NT2/D1 (cell line): ENCODE data around the gene FBLN2.
"Not testable (repeated sequence)": the region's sequence is repeated elsewhere in the genome, so short reads cannot be mapped to it uniquely, and the experiment has no call there.

ENCODE experiments used
- DNase-seq: peaks from one replicate; pipeline ENCODE4 v3.0.0-alpha.2; 2011; ENCODE audit warnings: low read depth, low spot score
- H3K27me3 ChIP-seq: 2 replicates; pipeline ENCODE4 v1.6.0; 2011; ENCODE audit warnings: mild to moderate bottlenecking; ENCODE audit not compliant: insufficient read length, insufficient read depth
- H3K36me3 ChIP-seq: 2 replicates; pipeline ENCODE4 v1.6.1; 2011; ENCODE audit warnings: mild to moderate bottlenecking, low read length, mixed read lengths; ENCODE audit not compliant: insufficient read depth, insufficient read length
- H3K4me1 ChIP-seq: 2 replicates; pipeline ENCODE4 v1.5.1; 2011; ENCODE audit not compliant: insufficient read depth, insufficient read length
- H3K4me3 ChIP-seq: 2 replicates; pipeline ENCODE4 v1.5.1; 2011; ENCODE audit warnings: low read depth; ENCODE audit not compliant: insufficient read length
- H3K9ac ChIP-seq: 2 replicates; pipeline ENCODE4 v1.6.0; 2011; ENCODE audit warnings: low read depth; ENCODE audit not compliant: insufficient read length
- H3K9me3 ChIP-seq: 2 replicates; pipeline ENCODE4 v1.5.1; 2011; ENCODE audit warnings: mild to moderate bottlenecking, low read length; ENCODE audit not compliant: insufficient read depth
- SUZ12 ChIP-seq: IDR thresholded peaks from 2 replicates; pipeline ENCODE4 v1.6.1; 2011; ENCODE audit not compliant: insufficient read length, insufficient read depth; ENCODE audit errors: extremely low read depth
- YY1 ChIP-seq: IDR thresholded peaks from 2 replicates; pipeline ENCODE4 v1.6.1; 2011; ENCODE audit not compliant: insufficient read length, insufficient read depth
- ZNF274 ChIP-seq: IDR thresholded peaks from 2 replicates; pipeline ENCODE4 v1.6.1; 2011; ENCODE audit warnings: mild to moderate bottlenecking, low read depth, low read length

The FBLN2 gene

DNA sequence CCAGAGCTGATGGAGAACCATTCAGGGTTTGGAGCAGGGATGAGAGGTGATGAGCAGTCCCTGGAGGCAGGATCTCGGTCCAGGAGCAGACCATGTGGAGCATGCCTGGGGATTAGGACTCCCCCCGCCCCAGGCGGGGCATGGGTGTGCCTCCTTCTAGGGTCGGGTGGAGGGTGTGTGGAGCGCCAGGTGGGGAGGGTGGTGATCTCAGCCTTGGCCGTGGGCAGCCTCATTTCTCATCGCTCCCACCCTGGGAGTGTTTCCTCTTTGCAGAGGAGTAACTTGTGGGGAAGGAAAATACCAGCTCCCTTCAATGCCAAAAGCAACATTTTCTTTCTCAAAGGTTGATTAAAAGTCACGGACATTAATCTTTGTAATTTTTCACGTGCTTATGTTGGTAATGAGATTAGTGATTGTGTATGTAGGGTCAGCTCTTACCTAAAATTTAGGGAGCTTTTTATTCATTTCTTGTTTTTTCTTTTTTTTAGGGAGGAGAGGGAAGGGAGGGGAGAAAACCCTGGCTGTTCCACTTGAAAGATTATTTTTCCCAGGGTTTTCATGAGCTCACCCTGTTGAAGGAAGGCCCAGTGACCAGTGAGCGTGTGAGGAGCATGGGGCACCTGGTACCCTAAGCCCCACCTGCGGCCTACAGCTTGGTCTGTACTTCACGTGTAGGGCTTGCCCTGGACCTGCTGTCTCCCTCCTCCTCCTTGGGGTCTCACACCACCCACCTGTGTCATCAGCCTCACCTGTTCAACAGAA is 11.0 kb downstream of the FBLN2 start:
- Histone ChIP-seq H3K9ac (no peak overlapping the region), H3K27me3 (no peaks in the 10 kb centered on the region), H3K9me3 (no peaks in the 10 kb centered on the region), H3K4me3 (no peak overlapping the region), H3K36me3 (peaks cover 4% of the 10 kb centered on the region), H3K4me1 (peaks cover 10% of the 10 kb centered on the region)
- no peak for DNase-seq
- TF ChIP-seq SUZ12, result no peak
- no peak for TF ChIP-seq YY1
- TF ChIP-seq ZNF274, result no peak

DNA sequence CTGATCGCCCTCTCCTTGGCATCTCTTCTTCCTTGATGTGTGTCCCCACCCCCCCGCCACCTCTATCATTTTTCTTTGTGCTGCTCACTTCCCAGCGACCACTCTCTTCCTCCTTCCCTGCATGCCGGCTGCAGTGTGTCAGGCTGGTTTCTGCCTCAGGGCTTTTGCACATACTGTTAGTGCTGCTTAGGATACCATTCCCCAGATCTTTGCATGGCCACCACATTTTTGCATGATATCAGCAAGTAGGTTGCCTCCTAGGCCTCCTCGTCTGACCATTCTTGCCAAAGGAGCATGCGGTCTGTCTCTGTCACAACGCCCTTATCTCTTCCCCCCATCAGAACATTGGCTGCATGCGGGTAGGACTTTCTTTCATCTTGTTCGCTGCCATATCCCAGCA is 12.5 kb downstream of the FBLN2 start:
- H3K9me3 ChIP-seq, result no peaks in the 10 kb centered on the region
- TF ChIP-seq SUZ12 (no peak), YY1 (no peak), ZNF274 (no peak)
- H3K4me3 ChIP-seq, result no peak overlapping the region
- no peaks in the 10 kb centered on the region for H3K27me3 ChIP-seq
- H3K4me1 ChIP-seq, result peaks cover 13% of the 10 kb centered on the region
- no peak for DNase-seq
- peaks cover 7% of the 10 kb centered on the region for H3K36me3 ChIP-seq
- H3K9ac ChIP-seq, result no peak overlapping the region

DNA sequence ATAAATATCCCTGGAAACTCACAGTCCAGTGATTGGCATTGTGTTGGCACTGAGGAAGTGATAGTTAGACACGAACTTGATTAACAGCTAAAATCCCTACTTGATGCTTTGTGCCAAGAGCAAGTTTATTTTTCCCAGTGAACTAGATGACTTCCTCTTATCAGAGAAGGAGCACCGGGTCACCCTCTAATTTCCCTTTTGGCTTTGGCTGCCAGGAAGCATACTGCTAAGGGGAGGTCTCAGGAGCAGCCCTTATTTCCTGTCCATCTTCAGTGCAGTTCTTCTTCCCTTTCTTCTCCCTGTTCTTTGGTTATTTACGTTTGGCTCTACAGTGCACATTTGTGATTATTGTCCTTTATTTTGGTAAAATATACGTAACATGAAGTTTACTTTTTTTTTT is 13.0 kb downstream of the FBLN2 start:
- Histone ChIP-seq H3K9ac (no peak overlapping the region), H3K9me3 (no peaks in the 10 kb centered on the region), H3K4me3 (no peak overlapping the region), H3K4me1 (peaks cover 8% of the 10 kb centered on the region), H3K36me3 (peaks cover 7% of the 10 kb centered on the region), H3K27me3 (no peaks in the 10 kb centered on the region)
- TF ChIP-seq SUZ12, result no peak
- no peak for TF ChIP-seq YY1
- TF ChIP-seq ZNF274, result no peak
- no peak for DNase-seq

DNA sequence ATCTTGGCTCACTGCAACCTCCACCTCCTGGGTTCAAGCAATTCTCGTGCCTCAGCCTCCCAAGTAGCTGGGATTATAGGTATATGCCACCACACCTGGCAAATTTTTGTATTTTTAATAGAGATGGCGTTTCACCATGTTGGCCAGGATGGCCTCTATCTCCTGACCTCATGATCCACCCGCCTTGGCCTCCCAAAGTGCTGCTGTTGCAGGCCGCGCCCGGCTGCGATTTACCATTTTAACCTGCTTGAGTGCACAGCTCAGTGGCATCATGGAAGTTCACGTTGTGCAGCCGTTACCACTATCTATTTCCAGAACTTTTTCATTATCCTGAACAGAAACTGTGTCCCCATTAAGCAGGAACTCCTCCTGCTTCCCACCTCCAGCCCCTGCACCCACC is 13.5 kb downstream of the FBLN2 start:
- not testable (repeated sequence) for H3K9me3 ChIP-seq, H3K36me3 ChIP-seq

DNA sequence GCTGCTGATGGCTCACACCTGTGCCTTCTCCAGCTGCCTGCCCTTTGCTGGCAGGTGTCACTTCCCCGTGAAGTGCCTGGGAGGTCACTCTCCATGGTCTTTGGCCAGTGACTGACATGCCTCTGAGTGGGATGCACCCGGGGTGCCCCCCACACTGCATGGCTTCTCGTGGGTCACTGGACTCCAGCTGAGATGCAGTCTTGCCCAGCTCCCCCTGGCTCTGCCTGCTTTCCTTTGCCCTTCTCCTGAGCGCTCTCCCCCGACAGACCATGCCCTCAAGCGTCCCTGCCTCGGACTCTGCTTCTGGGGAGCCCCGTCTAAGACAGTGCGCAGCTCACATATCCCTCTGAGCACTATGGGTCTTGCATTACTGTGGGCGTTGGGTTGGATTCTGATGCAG is 14.4 kb downstream of the FBLN2 start:
- no peak for TF ChIP-seq YY1
- TF ChIP-seq SUZ12, result no peak
- no peak for TF ChIP-seq ZNF274
- H3K4me1 ChIP-seq, result peaks cover 7% of the 10 kb centered on the region
- no peaks in the 10 kb centered on the region for H3K27me3 ChIP-seq
- no peak overlapping the region for H3K9ac ChIP-seq
- no peaks in the 10 kb centered on the region for H3K9me3 ChIP-seq
- DNase-seq, result no peak
- H3K4me3 ChIP-seq, result no peak overlapping the region
- peaks cover 7% of the 10 kb centered on the region for H3K36me3 ChIP-seq

More for the DNA sequence above, 13.5 kb downstream of the FBLN2 start:
- not testable (repeated sequence) for H3K27me3 ChIP-seq, H3K4me1 ChIP-seq, DNase-seq, H3K9ac ChIP-seq, H3K4me3 ChIP-seq

DNA sequence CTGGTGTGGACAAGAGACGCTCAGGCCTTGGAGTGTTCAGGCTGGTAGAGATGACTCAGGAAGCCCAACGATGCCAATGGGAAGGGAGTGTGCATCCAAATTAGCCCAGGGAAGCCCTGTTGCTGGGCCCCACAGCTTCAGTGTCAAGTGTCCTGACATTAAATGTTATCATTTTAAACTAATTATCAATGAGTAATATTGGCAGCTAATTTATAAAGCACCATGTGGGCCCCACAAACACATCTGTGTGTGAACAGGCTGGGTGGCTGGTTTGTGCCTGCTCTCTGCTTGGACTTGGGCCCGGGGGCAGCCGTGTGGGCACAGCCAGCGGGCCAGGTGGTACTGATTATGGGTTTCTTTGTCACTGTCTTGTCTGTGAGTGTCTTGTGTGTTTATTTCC is 15.0 kb downstream of the FBLN2 start:
- no peak for DNase-seq
- Histone ChIP-seq H3K4me1 (peaks cover 7% of the 10 kb centered on the region), H3K36me3 (peaks cover 7% of the 10 kb centered on the region), H3K9me3 (no peaks in the 10 kb centered on the region), H3K4me3 (no peak overlapping the region), H3K9ac (no peak overlapping the region), H3K27me3 (no peaks in the 10 kb centered on the region)
- TF ChIP-seq ZNF274 (no peak), YY1 (no peak), SUZ12 (no peak)

DNA sequence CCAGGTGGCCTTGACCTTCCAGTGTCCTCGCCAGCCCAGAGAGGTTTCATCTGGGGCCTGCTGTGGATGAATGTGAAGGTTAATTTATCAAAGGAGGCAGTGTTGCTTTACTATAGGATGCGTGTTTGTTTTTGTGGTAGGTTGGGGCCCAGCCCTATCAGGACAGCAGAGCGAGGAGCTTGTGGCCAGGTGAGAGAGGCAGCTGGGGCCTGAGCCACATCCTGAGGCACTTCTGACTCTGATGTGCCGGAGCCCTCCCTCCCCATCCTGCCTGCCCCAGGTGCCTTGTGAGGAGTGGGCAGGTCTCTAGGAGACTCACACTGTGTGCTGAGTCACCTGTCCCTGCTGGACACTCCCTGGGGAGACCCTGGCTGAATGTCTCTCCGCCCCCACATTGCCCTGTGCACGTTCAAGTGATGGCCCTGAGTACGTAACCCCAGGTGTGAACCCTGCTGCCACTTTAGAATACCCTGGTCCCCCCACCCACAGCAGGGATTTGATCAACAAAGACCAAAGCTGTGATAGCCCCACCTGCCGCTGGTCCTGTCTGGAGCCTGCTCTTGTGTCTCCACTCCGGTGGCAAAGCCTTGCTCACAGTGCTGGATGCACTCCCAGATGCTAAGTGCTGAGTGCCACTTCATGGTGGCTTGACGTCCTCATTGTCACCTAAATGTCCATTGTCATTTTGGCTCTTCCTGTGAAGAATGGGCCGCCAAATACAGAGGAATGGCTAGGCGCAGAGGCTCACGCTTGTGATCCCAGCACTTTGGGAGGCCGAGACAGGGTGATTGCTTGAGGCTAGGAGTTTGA is 16.0 kb downstream of the FBLN2 start:
- Histone ChIP-seq H3K4me1 (peaks cover 9% of the 10 kb centered on the region), H3K27me3 (no peaks in the 10 kb centered on the region), H3K9me3 (no peaks in the 10 kb centered on the region), H3K9ac (no peak overlapping the region), H3K36me3 (peaks cover 7% of the 10 kb centered on the region), H3K4me3 (no peak overlapping the region)
- TF ChIP-seq YY1 (no peak), ZNF274 (no peak), SUZ12 (no peak)
- no peak for DNase-seq
